Hypothalamus (tissue), 51 donors: ENCODE data around the gene ZSWIM6.

Experiments
- DNase-seq, 51 donors: peaks; one replicate each; lab custom pipeline; 2025; lab: John Stamatoyannopoulos, UW

ZSWIM6 gene

DNA sequence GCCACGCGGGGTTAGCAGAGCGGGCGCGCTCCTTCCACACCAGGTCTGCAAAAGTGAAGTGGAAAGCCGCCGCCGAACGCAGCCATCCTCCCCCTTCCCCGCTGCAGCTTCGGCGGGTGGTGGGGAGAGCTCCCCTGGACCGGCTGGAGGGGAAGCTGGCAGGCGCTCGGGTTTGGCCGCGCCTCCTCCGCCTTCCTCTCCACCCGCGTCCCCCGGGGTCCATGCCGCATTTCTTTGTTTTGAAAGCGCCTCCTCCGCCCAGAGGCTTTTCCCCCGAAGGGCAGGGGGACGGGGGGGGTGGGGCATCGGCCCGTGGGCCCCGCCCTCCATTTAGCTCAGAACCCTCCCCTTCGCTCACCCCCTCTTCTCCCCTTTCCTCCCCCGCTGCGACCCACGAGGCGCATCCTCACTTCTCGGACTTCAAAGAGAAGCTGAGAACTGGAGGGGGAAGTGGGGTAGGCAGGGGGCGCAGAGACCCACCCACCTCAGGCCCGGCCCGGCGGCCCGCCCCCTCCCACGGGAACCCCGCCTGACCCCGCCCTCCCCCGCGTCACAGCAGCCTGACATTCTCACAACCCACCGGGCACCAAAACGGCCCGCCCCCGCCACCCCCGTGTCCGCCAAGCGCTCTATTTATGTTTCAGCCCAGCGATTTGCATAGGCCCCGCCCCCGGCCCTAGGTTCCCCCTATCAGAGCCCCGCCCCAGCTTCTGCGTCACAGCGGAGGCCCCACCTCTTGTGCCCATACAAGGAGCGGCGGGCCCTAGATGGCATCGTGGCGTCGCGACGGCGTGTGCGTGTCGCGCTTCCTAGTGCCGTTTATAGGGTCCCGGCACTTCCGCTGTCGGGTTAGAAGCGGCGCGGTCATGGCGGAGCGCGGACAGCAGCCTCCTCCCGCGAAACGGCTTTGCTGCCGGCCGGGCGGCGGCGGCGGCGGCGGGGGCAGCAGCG is at the start of gene ZSWIM6:
Gene ZSWIM6, plus strand, starts transcription at position 852 of the 951 bp plus-strand sequence. Its CDS starts 15 bp downstream, at position 867.
- peak; percentile 84 to 100 (median 99) for DNase-seq

DNA sequence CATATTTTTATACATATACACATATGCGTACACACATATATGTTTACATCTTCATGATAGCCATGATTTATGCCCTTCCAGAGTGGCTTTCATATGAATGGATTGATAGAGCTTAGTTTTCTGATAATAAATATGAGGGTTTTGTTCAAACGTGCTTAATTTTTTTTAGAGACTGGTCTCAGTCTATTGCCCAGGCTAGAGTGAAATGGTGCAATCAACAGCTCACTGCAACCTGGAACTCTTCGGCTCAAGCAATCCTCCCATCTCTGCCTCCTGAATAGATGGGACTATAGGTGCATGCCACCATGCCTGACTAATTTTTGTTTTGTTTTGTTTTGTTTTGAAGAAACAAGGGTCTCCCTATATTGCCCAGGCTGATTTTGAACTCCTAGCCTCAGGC is 48.6 kb upstream of the ZSWIM6 start:
- no peak for DNase-seq

DNA sequence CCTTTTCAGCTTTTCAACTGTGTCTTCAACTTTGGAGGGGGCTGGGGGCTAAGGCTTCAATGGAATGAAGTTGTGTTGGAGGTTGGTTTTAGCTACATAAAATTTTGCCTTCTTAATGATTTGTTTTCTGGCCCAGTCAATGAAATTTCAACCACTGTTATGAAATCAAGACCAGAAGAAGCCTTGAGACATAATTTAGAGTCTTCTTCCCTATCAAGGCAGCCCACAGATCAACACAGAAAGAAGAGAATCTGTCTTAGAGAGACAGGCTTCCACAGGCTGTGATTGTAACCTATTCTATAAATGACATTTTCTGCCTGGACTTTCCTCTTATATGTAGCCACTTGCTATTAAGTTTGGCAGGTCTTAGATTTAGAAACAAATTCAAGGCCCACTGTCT is 46.5 kb upstream of the ZSWIM6 start:
- no peak for DNase-seq

DNA sequence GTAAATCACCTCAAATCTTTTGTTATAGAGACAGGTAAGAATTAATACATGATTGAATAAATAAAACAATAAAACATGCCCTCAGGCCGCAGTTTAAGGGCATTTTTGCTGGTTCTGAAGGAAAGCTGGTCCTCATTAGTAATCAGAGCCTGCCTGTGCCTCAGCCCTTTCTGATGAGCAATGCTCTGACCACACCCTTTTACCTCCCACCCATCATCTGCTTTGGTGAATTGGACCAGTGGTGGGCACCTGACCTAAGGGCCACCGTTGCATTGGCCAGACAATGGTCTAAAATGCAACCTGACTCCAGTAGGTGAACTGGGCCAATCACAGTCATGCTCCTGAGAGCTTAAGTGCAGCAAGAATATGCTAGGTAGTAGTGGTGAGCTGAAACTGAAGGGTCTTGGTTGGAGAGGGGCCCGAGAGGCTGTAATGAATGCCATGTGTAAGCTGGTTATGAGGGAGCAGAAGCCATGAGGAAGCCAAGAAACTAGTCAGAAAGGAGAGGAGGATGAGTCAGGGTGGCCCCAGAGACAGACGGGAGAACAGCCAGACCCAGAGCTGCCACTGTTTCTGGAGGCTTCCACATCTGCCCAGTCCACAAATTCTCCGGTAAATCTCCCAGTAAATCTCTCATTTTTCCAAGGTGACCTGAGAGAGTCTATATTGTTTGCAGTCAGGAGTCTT is 45.5 kb upstream of the ZSWIM6 start:
- no peak for DNase-seq

DNA sequence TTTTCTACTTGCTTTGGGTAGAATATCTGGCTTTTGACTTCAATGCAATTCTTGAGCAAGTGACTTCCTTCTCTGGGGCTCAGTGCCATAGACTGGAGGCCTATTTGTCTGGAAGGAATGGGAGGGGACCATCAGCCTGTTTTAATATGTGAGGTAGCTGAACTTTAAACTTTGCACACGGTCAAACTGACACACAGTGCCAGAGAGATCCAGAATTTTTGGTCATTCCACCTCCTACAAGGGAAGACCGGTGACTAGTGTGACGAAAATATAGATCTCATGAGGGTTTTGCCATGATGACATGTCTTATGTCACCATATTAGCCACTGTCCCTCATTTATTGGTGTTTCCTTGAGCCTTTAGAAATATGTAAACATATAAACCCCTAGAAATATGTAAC is 44.6 kb upstream of the ZSWIM6 start:
- no peak for DNase-seq

DNA sequence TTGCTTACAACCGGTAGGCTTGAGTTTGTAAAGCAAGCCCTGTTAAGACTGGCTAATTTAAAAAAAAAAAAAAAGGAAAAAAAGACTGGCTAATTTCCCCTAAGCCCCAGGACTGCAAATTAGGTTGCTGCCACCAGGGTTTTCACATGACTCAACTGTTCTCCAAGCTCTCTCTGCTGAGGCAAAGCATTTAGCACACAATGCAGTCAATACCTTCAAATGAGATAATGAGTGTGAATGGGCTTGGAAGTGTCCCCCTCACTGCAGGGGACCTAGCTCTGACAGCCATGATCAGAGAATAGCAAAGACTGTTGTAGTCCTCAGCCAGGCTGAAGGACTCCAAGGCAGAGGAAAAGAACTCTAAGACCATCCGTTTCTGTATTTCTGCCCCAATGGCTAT is 42.8 kb upstream of the ZSWIM6 start:
- no peak for DNase-seq

DNA sequence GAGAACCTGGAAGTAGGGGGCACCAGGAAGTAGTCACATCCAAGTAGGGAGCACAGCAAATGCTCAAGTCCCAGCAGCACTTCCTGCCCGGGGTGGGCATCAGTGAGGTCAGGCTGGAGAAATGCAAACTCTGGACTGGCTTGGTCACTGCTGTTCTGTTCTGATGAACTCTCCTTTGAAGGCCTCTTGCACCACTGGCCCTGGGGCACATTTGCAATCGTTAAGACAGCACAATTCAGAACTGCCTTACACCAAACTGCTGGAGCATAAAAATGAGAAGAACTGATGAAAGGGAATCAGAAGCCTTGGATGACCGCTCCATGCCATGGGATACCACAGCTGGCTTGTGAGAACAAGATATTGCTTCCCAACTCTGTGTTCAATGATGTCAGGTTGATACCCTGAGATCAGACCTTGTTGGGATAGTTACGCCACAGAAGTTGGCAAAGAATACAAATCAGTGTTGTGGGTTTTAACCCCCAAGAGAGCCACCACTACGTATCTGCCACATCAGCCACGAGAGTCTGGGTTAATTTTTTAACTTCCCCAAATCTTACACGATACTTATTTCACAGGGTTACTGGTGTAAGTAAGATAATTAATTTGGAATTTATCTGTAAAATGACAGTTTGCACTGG is 42.3 kb upstream of the ZSWIM6 start:
- no peak for DNase-seq

DNA sequence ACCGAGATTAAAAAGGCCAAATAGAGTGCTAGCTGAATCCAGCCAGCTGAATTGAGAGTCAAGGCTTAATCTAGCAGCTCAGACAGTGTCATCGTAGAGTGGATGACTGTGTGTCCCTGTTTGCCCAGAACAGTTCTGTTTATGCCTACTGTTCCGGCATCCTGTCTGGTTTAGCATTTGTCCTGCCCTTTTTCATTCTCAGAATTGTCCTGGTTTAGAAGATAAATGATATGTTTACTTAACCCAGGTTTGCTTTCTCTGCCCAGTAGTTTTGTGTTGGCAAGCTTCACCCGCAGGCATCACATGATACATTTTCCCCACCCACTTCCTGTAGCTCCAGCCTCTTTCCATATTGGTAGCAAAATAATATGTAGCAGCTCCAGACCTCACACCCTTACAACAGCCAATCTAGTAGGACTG is 41.3 kb upstream of the ZSWIM6 start:
- DNase-seq: no peak

DNA sequence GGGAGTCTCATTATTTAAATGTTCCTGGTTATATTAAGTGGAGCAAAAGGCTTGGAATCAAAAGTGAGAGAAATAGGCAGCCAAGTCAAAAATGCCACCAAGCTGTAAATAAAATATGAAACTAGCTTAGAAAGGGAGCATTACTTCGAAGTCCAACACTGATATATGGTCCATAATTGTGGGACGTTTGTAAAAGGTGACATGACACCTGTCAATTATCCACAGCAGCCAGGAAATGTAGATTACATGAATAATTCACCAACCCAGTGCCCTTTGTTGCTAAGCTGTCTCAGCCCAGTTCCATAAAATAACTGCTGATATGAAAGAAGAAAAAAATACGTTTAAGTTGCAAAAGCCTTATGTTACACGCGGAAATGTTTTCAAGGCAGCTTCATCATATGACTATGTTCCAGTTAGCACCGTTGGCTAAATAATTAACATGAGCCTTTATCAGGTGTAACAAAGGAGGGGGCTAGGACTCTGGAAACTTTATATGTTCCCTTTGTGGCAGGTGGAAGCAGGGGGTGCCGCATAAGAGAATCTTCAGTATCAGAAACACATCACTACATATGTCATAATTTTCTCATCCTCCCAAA is 39.9 kb upstream of the ZSWIM6 start:
- DNase-seq: no peak

DNA sequence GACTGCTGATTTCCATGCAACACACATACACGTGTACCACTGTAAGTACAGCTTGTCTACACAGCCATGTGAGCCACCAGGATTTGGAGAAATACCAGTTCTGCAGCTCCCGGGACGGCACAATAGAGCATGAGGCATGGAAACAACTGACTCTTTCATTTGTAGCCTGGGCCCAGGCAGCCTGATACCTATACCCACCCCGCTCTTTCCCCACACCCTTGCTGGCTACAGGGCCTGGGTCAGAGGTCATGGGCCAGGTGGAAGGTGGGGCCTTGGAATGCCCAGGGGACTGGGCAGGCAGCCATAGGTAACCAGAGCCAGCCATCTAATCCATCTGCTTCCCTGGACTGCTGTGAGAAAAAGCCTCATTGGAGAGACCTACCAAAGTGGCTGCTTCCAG is 39.0 kb upstream of the ZSWIM6 start:
- no peak for DNase-seq

DNA sequence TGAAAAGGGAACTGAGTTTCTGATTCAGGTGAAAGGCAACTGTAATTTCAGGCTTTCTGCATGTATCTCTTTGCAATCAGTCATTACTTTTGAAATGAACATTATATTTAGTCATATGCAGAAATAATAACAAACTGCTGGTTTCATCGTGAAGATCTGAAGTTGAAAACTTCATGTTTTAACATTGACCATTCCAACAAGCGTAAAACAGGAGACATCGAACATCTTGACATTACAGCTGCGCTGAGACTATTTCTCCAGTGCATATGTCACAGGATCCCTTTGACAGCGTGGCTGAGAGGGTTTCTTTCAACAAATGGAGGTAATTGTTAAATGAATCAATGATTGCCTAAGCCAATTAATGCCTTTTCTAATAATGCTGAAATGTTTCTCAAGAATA is 38.2 kb upstream of the ZSWIM6 start:
- no peak for DNase-seq

DNA sequence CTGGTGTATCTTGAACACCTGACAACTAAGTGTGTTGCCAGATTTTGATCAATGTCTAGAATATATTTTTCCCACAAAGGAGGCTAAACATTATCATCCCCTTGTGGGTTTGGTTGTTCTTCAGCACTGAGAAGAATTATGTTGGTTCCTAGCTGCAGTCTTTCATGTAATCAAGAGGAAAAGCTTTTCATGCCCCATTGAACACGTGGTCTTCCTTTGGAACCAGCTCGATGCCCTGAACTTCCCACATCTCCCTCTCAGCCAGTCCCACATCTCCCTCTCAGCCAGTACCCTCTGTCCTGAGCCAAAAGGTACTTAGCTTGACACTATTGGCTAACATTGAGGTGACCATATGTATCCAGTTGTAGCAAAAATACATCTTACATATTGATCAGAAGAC is 36.7 kb upstream of the ZSWIM6 start:
- no peak for DNase-seq

DNA sequence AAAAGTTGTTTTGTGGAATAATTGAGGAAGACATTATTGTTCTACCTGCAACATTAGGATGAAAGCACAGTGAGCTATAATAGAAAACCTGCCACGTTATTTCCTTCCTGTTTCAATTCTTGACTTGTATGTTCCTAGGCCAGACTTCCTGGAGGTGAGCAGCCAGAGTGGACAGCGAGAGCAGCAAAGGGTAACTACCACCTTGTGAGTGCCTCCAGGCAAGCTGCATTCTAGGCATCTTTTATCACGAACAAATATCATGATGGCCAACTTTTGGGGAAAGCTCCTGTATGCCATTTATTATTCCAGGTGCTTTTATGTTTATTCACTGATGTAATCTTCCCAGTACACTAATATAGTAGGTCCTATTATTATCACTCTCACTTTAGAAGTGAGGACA is 34.0 kb upstream of the ZSWIM6 start:
- no peak for DNase-seq

DNA sequence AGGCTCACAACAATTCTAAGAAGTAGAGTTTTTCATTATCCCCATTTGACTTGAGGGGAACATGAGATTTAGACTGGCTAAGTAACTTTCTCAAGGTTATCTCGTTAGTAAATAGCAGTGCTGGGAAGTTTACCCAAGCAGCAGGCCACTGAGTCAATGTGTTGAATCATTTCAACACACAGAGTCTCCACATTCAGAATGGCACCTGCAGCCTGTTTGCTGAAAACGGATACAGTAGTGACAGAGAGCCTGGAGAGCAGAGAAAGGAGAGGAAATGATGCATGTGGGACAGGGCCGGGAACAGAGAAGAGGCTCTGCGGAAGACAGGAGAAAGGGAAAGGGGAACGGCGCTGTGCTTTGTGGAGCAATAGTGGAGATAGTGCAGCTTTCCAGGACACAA is 33.5 kb upstream of the ZSWIM6 start:
- DNase-seq: no peak

DNA sequence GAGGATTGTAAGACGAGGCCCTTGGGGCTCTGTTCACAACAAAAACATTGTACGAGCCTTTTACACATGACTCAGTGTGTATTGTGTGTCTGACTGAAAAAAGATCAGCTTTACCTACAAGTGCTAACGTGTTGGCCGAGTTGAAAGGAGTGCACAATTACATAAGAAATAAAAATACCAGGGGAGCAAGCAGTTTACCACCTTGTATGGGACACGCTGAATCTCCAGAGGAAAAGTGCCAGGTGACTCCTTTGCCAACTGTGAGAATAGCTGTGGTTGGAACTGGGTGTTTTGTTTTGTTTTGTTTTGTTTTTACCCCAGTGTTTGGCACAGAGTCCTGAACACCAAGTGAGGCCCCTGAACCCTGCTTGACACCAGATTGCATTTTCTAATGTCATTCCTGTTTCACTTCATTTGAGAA is 32.8 kb upstream of the ZSWIM6 start:
- peak in 1 of 51 donors; percentile 30 for DNase-seq

DNA sequence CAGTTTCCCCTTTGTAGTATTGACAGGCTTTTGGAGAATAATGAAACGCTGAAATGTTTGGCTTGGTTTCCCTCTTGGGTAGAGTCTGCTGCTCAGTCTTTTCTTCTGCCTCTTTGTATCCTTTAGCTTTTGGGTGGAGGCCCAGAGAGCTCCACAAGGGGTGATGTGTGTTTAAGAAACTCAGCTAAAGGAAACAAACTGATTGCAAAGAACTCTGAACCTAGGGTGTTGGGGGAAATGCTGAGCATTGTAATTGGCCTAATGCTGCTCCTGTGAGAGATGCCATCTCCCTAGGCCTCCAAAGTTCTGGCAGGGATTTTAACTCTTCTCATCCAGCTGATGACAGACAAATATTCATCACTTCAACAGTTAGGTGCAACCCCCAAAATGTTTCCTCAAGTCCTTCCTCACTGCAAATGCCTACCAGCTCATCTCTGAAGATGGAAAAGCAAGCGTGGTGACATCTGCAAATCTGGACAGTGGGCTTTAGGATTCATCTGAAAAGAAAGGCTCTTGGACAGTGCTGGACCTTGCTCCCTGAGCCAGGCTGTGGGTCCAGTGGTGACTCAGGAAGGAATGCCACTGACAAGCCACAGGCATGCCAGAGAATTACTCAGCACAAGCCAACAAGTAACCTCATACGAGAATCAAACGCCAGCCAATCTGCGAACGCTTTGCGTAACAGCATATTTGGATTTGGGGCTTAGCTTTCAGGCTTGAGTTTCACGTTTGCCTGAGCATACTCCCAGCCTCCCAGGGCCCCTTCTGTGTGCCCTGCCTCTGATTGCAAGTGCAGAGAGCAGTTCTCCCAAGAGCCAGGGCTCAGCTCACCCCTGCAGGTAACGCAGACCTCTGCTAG is 30.5 kb upstream of the ZSWIM6 start:
- DNase-seq: peak in 33 of 51 donors; percentile 5 to 78 (median 40)

DNA sequence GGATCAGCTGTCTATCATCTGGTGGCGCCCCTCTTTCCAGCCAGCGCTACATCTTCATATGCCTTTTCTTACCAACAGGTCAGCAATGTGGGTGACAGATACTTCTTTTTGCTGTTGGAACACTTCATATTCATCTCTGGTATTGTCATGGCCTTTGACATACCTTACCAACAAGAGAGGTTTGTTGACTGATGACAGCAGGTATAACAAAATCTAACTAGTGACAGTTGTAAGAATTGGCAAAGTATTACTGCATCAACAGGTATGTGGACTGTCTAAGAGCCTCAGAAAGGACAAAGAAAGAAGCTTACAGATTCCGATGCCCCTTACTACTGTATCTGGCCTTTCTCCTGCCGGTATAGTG is 29.9 kb upstream of the ZSWIM6 start:
- no peak for DNase-seq

DNA sequence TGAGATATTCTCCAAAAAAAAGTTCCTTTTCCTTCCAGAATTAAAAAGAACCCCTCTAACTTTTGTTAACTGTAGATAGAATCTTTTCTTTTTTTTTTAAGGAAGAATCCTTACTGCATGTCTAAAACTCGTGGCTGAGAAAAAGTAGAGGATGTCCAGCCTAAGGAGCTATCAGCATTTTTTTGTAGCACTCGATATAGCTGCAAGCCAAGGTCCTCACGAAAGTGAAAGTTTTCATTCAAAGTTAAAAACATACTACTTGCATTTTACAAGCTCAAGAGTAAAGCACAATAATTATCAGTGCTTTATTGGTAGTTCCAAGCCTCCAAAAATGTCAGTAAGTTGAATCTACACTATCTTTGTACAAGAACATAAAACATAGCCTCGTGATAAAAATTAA is 28.7 kb upstream of the ZSWIM6 start:
- DNase-seq: no peak

DNA sequence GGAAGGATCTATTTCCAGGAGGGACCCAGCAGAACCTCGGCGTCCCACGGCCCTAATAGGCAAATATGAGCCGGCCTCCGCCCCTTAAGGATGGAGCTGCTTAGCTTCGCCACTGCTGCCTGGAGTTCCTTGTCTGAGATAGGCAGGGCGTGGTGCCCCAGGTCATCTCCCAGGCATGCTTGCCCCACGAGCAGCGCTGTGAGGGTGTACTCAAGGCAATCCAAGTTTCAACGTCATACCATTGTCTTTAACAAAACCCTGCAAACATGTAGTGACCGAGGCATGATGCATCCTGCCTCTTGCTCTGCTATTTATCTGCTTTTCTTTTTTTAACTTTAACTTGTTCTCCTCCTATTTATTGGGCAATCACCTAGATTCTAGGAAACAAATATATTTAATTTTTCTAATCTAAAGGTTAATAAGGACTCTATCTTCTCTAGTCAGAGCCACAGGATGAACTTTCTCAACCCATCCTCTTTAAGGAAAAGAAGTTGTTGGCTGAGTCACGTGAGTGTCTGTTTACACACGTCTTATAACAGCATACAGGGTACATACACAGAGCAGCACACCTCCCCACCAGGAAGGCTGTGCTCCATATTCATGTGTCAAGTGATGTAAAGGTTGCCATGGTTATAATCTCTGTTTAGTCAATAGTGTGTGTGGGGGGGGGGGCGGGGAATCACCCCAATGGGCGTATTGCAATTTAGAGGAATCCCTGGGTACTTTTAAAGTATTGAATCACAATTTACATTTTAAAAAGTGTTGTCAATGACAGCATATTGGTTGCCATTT is 27.3 kb upstream of the ZSWIM6 start:
- peak in 3 of 51 donors; percentile 9 to 29 (median 16) for DNase-seq
